GM23338 (cell line): Measurements from ENCODE around the gene WDR77. TPM values are rescaled to one million over a fixed set of nuclear protein-coding genes. Genes with fewer than 3 reads are reported as not detected.

ENCODE experiments used
- ATAC-seq: fragments of 200-7000 bp; cut with Tn5 transposase; 3 replicates; pipeline ENCODE4 v1.9.1; 2020
- DNase-seq: peaks from one replicate; pipeline ENCODE4 v3.0.0-alpha.2; 2015; ENCODE audit warnings: low spot score
- H2AFZ ChIP-seq: fragments of 200-600 bp; sonication (generic); 2 replicates; pipeline ENCODE4 v1.8.0; 2016; ENCODE audit warnings: antibody characterized with exemption, mild to moderate bottlenecking, moderate library complexity
- H3F3A ChIP-seq: fragments of 200-600 bp; sonication (generic); replicated peaks from 2 replicates; pipeline ENCODE4 v1.8.0; 2017; ENCODE audit warnings: antibody characterized with exemption, mixed run types, low read depth
- H3K27ac ChIP-seq: fragments of 200-600 bp; sonication (generic); 2 replicates; pipeline ENCODE4 v1.6.1; 2016; ENCODE audit warnings: low read depth
- H3K27me3 ChIP-seq: fragments of 200-600 bp; sonication (generic); 2 replicates; pipeline ENCODE4 v1.8.0; 2016; ENCODE audit warnings: mild to moderate bottlenecking, mixed run types, moderate library complexity; ENCODE audit not compliant: insufficient read depth
- H3K36me3 ChIP-seq: fragments of 200-600 bp; sonication (generic); 2 replicates; pipeline ENCODE4 v1.8.0; 2016; ENCODE audit warnings: mild to moderate bottlenecking; ENCODE audit not compliant: insufficient read depth
- H3K4me1 ChIP-seq: fragments of 200-600 bp; sonication (generic); 2 replicates; pipeline ENCODE4 v1.8.0; 2016; ENCODE audit warnings: mild to moderate bottlenecking, moderate library complexity; ENCODE audit not compliant: insufficient read depth
- H3K4me2 ChIP-seq: fragments of 200-600 bp; sonication (generic); 2 replicates; pipeline ENCODE4 v1.7.1; 2017; ENCODE audit warnings: mixed run types
- H3K4me3 ChIP-seq: fragments of 200-600 bp; sonication (generic); 2 replicates; pipeline ENCODE4 v1.6.1; 2016; ENCODE audit warnings: mixed run types
- H3K79me2 ChIP-seq: fragments of 200-600 bp; sonication (generic); replicated peaks from 2 replicates; pipeline ENCODE4 v1.8.0; 2017; ENCODE audit warnings: mild to moderate bottlenecking; ENCODE audit not compliant: insufficient read depth
- H3K9me2 ChIP-seq: fragments of 200-600 bp; sonication (generic); 2 replicates; pipeline ENCODE4 v1.8.0; 2017; ENCODE audit not compliant: insufficient read depth
- H4K20me1 ChIP-seq: fragments of 200-600 bp; sonication (generic); replicated peaks from 2 replicates; pipeline ENCODE4 v1.8.0; 2017; ENCODE audit warnings: mild to moderate bottlenecking; ENCODE audit not compliant: insufficient read depth
- H3K27ac Mint-ChIP-seq: 2 replicates; pipeline ENCODE4 v1.8.0; 2020; ENCODE audit warnings: inconsistent platforms, mild to moderate bottlenecking, moderate library complexity, mixed read lengths
- H3K27me3 Mint-ChIP-seq: 3 replicates; pipeline ENCODE4 v1.8.0; 2022; ENCODE audit warnings: low read depth, mild to moderate bottlenecking, moderate library complexity, mixed read lengths, inconsistent platforms; ENCODE audit not compliant: insufficient read depth, poor library complexity
- H3K36me3 Mint-ChIP-seq: 3 replicates; pipeline ENCODE4 v1.8.0; 2021; ENCODE audit warnings: low read depth, mild to moderate bottlenecking, inconsistent platforms, moderate library complexity, mixed read lengths
- H3K4me1 Mint-ChIP-seq: 3 replicates; pipeline ENCODE4 v1.8.0; 2020; ENCODE audit warnings: mild to moderate bottlenecking, inconsistent platforms, mixed read lengths
- H3K4me3 Mint-ChIP-seq: 3 replicates; pipeline ENCODE4 v1.8.0; 2021; ENCODE audit warnings: moderate library complexity, mild to moderate bottlenecking, inconsistent platforms, mixed read lengths
- H3K9me3 Mint-ChIP-seq: 3 replicates; pipeline ENCODE4 v1.8.0; 2020; ENCODE audit warnings: moderate library complexity, mild to moderate bottlenecking, inconsistent platforms, mixed read lengths
- CREB1 ChIP-seq: fragments of 250-450 bp; sonication (Bioruptor Pico); IDR thresholded peaks from 2 replicates; pipeline ENCODE4 v1.5.0; 2020; ENCODE audit warnings: low read depth, mild to moderate bottlenecking, moderate library complexity
- EZH2phosphoT487 ChIP-seq: fragments of 200-600 bp; sonication (generic); IDR thresholded peaks from one replicate; pipeline ENCODE4 v1.8.1; 2018; ENCODE audit warnings: antibody characterized with exemption; ENCODE audit not compliant: unreplicated experiment
- JUNB ChIP-seq: IDR thresholded peaks from one replicate; pipeline ENCODE4 v1.6.1; 2016; ENCODE audit warnings: antibody characterized with exemption; ENCODE audit not compliant: unreplicated experiment
- NANOG ChIP-seq: IDR thresholded peaks from 2 replicates; pipeline ENCODE4 v1.6.1; 2016; ENCODE audit warnings: antibody characterized with exemption, borderline replicate concordance
- POLR2AphosphoS5 ChIP-seq: IDR thresholded peaks from 2 replicates; pipeline ENCODE4 v1.6.1; 2016; ENCODE audit warnings: antibody characterized with exemption, low read depth
- STAT1 ChIP-seq: IDR thresholded peaks from one replicate; pipeline ENCODE4 v1.6.1; 2016; ENCODE audit warnings: antibody characterized with exemption; ENCODE audit not compliant: unreplicated experiment
- ZNF114 ChIP-seq: fragments of 250-450 bp; sonication (Bioruptor Pico); IDR thresholded peaks from 2 replicates; pipeline ENCODE4 v1.5.0; 2020; ENCODE audit warnings: mild to moderate bottlenecking, moderate library complexity
- ZNF331 ChIP-seq: fragments of 250-450 bp; sonication (Bioruptor Pico); IDR thresholded peaks from 2 replicates; pipeline ENCODE4 v1.5.0; 2020; ENCODE audit warnings: low read depth, mild to moderate bottlenecking, moderate library complexity
- polyA plus RNA-seq: library from polyadenylated mRNA; unstranded; fragments of >200 nt; fragmentation: Nextera tagmentation; extraction: Ambion mirVana; gene quantifications from 2 replicates; pipeline ENCODE4 v1.2.1, GENCODE V29; 2016
- total RNA-seq: library from RNA; depleted of rRNA; stranded (reverse); fragments of >200 nt; shearing (Covaris generic); gene quantifications from 2 replicates; pipeline ENCODE4 v1.2.3, GENCODE V29; 2014
- TF ChIP-seq, protein P1 (sequence below): IDR thresholded peaks from one replicate; pipeline ENCODE4 v1.6.1; 2018; ENCODE audit warnings: antibody characterized with exemption; ENCODE audit not compliant: unreplicated experiment
- TF ChIP-seq, protein P2 (sequence below): IDR thresholded peaks from 2 replicates; pipeline ENCODE4 v1.6.1; 2016; ENCODE audit warnings: antibody characterized with exemption
- TF ChIP-seq, protein P3 (sequence below): fragments of 250-450 bp; sonication (Bioruptor Pico); IDR thresholded peaks from 2 replicates; pipeline ENCODE4 v1.5.0; 2020; ENCODE audit warnings: mild to moderate bottlenecking, moderate library complexity

Gene WDR77
- total and polyA plus RNA-seq, 2 experiments from 2014 or later, result 85.9 to 111 TPM

DNA sequence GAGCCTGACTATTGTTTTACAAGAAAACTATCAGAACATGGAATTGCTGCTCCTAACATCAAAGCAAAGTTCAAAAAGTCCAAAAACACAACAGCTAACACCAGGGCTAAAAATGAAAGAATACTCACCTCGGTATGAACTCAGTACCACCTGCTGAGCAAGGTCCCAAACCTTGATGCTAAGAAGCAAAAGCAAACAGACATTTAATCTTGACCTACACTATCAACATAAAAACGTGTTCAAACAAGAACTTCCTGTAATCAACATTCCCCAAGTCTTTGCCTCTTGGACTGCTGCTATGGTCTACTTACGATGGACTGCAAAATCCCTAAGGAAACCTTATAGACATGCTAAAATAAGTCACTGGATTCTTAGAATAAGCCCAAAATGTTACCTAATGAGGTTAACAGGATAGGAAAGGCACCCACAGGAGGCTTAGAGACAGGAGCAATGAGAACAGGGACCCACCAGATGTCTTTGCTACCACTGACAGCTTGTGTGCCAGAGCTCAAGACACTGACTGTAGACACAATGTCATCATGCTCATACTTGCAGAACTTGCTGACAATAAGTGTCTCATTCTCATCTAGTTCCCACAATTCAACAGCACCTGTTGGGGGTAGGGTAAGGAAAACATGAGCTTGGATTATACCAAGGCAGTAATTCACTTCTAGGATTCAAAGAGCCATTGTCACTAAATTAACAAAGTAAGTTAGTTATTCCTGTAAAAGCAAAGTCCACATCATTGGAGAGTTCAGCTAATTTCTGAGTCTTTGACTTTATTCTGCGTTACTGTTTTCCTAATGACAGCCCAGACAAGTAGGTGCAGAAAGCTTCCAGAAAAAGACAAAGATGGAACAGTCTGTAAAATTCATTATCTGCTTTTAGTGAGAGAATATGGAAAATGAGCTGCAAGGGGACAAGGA, 1.8 kb downstream of the WDR77 start (continued):
- TF ChIP-seq, protein P1, sequence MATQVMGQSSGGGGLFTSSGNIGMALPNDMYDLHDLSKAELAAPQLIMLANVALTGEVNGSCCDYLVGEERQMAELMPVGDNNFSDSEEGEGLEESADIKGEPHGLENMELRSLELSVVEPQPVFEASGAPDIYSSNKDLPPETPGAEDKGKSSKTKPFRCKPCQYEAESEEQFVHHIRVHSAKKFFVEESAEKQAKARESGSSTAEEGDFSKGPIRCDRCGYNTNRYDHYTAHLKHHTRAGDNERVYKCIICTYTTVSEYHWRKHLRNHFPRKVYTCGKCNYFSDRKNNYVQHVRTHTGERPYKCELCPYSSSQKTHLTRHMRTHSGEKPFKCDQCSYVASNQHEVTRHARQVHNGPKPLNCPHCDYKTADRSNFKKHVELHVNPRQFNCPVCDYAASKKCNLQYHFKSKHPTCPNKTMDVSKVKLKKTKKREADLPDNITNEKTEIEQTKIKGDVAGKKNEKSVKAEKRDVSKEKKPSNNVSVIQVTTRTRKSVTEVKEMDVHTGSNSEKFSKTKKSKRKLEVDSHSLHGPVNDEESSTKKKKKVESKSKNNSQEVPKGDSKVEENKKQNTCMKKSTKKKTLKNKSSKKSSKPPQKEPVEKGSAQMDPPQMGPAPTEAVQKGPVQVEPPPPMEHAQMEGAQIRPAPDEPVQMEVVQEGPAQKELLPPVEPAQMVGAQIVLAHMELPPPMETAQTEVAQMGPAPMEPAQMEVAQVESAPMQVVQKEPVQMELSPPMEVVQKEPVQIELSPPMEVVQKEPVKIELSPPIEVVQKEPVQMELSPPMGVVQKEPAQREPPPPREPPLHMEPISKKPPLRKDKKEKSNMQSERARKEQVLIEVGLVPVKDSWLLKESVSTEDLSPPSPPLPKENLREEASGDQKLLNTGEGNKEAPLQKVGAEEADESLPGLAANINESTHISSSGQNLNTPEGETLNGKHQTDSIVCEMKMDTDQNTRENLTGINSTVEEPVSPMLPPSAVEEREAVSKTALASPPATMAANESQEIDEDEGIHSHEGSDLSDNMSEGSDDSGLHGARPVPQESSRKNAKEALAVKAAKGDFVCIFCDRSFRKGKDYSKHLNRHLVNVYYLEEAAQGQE, result no peak
- TF ChIP-seq ZNF331 (CRISPR knock-in tag) (no peak), JUNB (no peak), NANOG (no peak), STAT1 (no peak), EZH2phosphoT487 (no peak)
- TF ChIP-seq, protein P2, sequence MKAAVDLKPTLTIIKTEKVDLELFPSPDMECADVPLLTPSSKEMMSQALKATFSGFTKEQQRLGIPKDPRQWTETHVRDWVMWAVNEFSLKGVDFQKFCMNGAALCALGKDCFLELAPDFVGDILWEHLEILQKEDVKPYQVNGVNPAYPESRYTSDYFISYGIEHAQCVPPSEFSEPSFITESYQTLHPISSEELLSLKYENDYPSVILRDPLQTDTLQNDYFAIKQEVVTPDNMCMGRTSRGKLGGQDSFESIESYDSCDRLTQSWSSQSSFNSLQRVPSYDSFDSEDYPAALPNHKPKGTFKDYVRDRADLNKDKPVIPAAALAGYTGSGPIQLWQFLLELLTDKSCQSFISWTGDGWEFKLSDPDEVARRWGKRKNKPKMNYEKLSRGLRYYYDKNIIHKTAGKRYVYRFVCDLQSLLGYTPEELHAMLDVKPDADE, result no peak

DNA sequence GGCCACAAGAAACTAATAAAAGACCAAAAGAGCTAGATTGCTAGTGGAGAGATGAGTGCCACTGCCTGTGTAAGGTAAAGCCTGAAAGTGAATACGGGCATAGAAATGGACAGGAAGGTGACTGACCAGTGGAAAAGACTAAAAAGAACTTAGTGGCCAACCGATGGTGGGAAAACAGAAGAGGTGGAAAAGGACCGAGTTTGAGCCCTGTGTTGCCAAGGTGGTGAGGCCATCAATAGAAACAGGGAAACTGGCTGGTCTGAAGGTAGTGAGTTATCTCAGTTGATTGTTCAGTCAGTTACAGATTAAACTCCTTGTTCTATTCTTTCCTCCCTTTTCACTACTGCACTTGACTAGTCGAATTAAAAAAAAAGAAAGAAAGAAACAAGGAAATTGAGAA, 2.5 kb downstream of the WDR77 start:
- Mint-ChIP-seq H3K4me3 (peak overlapping the region; percentile 23; the same call in 1 of the 3 replicates), H3K27me3 (peaks cover 9% of the 10 kb centered on the region), H3K36me3 (peaks cover 65% of the 10 kb centered on the region), H3K9me3 (no peaks in the 10 kb centered on the region), H3K4me1 (peaks cover 18% of the 10 kb centered on the region), H3K27ac (no peak overlapping the region)
- Histone ChIP-seq H3K36me3 (peaks cover 42% of the 10 kb centered on the region), H3F3A (no peaks in the 10 kb centered on the region), H3K4me1 (peaks cover 7% of the 10 kb centered on the region; the same call in 1 of the 2 replicates), H2AFZ (no peak overlapping the region), H3K4me3 (no peak overlapping the region), H3K4me2 (no peak overlapping the region), H3K79me2 (peaks cover 58% of the 10 kb centered on the region), H4K20me1 (peaks cover 35% of the 10 kb centered on the region), H3K9me2 (no peaks in the 10 kb centered on the region), H3K27me3 (no peaks in the 10 kb centered on the region), H3K27ac (no peak overlapping the region)
- no peak for ATAC-seq
- no peak for DNase-seq
- TF ChIP-seq POLR2AphosphoS5 (no peak), NANOG (no peak), STAT1 (no peak), ZNF114 (CRISPR knock-in tag) (no peak), ZNF331 (CRISPR knock-in tag) (no peak), JUNB (no peak), CREB1 (no peak)
- TF ChIP-seq, protein P3, sequence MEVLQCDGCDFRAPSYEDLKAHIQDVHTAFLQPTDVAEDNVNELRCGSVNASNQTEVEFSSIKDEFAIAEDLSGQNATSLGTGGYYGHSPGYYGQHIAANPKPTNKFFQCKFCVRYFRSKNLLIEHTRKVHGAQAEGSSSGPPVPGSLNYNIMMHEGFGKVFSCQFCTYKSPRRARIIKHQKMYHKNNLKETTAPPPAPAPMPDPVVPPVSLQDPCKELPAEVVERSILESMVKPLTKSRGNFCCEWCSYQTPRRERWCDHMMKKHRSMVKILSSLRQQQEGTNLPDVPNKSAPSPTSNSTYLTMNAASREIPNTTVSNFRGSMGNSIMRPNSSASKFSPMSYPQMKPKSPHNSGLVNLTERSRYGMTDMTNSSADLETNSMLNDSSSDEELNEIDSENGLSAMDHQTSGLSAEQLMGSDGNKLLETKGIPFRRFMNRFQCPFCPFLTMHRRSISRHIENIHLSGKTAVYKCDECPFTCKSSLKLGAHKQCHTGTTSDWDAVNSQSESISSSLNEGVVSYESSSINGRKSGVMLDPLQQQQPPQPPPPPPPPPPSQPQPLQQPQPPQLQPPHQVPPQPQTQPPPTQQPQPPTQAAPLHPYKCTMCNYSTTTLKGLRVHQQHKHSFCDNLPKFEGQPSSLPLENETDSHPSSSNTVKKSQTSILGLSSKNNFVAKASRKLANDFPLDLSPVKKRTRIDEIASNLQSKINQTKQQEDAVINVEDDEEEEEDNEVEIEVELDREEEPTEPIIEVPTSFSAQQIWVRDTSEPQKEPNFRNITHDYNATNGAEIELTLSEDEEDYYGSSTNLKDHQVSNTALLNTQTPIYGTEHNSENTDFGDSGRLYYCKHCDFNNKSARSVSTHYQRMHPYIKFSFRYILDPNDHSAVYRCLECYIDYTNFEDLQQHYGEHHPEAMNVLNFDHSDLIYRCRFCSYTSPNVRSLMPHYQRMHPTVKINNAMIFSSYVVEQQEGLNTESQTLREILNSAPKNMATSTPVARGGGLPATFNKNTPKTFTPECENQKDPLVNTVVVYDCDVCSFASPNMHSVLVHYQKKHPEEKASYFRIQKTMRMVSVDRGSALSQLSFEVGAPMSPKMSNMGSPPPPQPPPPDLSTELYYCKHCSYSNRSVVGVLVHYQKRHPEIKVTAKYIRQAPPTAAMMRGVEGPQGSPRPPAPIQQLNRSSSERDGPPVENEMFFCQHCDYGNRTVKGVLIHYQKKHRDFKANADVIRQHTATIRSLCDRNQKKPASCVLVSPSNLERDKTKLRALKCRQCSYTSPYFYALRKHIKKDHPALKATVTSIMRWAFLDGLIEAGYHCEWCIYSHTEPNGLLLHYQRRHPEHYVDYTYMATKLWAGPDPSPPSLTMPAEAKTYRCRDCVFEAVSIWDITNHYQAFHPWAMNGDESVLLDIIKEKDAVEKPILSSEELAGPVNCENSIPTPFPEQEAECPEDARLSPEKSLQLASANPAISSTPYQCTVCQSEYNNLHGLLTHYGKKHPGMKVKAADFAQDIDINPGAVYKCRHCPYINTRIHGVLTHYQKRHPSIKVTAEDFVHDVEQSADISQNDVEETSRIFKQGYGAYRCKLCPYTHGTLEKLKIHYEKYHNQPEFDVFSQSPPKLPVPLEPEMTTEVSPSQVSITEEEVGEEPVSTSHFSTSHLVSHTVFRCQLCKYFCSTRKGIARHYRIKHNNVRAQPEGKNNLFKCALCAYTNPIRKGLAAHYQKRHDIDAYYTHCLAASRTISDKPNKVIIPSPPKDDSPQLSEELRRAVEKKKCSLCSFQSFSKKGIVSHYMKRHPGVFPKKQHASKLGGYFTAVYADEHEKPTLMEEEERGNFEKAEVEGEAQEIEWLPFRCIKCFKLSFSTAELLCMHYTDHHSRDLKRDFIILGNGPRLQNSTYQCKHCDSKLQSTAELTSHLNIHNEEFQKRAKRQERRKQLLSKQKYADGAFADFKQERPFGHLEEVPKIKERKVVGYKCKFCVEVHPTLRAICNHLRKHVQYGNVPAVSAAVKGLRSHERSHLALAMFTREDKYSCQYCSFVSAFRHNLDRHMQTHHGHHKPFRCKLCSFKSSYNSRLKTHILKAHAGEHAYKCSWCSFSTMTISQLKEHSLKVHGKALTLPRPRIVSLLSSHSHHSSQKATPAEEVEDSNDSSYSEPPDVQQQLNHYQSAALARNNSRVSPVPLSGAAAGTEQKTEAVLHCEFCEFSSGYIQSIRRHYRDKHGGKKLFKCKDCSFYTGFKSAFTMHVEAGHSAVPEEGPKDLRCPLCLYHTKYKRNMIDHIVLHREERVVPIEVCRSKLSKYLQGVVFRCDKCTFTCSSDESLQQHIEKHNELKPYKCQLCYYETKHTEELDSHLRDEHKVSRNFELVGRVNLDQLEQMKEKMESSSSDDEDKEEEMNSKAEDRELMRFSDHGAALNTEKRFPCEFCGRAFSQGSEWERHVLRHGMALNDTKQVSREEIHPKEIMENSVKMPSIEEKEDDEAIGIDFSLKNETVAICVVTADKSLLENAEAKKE (CRISPR knock-in tag), result no peak
